Measurements from ENCODE around the gene TSSK6.

Gene TSSK6

DNA sequence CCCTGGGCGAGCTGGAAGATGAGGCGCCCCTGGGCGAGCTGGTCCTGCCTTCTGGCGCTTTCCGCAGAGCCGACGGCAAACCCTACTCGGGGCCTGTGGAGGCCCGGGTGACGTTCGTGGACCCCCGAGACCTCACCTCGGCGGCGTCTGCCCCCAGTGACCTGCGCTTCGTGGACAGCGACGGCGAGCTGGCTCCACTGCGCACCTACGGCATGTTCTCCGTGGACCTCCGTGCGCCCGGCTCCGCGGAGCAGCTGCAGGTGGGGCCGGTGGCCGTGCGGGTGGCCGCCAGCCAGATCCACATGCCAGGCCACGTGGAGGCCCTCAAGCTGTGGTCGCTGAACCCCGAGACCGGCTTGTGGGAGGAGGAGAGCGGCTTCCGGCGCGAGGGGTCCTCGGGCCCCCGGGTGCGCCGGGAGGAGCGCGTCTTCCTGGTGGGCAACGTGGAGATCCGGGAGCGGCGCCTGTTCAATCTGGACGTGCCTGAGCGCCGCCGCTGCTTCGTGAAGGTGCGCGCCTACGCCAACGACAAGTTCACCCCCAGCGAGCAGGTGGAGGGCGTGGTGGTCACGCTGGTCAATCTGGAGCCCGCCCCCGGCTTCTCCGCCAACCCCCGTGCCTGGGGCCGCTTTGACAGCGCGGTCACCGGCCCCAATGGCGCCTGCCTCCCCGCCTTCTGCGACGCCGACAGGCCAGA, 29.1 kb upstream of the TSSK6 start:
- DNase-seq: peak; percentile 19

DNA sequence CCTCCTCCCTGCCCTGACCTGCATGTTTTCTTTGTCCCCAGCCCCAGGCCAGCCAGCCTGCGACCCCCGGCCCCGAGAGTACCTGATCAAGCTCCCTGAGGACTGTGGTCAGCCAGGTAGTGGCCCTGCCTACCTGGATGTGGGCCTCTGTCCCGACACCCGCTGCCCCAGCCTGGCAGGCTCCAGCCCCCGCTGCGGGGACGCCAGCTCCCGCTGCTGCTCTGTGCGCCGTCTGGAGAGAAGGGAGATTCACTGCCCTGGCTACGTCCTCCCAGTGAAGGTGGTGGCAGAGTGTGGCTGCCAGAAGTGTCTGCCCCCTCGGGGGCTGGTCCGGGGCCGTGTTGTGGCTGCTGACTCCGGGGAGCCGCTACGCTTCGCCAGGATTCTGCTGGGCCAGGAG, 28.3 kb upstream of the TSSK6 start:
- DNase-seq: peak; percentile 16

DNA sequence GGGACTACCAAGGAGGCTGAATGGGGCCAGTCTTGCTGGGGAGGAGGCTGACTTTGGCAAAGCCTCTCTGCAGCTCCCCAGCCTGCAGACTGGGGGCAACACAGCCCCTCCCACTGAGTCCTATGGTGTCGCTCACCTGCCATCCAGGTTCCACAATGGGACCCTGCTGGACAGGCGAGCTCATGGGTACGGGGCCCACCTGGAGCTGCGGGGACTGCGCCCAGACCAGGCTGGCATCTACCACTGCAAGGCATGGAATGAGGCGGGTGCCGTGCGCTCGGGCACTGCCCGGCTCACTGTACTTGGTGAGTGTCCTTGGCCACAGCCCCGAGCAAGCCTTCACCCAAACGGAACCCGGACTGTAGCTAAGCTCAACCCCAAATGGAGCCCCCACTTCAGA, 27.8 kb upstream of the TSSK6 start:
- peak; percentile 13 for DNase-seq

DNA sequence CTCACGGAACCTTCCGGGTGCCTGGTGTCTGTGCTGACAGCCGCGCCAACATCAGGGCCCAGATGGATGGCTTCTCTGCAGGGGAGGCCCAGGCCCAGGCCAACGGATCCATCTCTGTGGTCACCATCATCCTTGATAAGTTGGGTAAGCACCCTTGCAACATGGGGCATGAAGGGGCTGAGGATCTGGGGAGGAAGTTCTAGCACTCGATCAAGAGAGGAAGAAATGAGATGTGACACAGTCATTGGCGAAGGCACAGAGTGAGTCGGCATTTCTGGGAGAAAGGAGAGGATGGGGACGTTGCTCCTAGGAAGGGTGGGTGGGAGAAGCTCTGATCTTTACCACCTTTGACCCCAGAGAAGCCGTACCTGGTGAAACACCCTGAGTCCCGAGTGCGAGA, 27.2 kb upstream of the TSSK6 start:
- DNase-seq: no peak

DNA sequence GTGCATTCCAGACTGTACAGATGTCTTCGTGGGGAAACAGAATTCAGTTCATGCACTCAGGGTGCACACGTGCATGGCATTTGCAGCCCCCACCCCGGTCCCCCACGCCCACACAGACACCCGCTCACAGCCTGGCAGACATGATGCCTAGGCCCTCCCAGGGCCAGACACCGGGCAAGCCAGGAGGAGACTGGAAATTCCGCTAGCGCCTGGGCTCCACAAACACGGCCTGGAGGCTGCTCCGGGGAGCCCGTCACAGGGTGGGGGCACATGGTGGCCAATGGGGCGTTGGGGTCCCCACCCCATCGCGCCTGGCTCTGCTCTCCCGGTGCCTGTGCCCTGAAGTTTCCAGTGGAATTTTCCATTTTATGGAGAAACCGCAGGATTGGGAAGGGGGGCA, 26.3 kb upstream of the TSSK6 start:
- peak; percentile 68 for DNase-seq

DNA sequence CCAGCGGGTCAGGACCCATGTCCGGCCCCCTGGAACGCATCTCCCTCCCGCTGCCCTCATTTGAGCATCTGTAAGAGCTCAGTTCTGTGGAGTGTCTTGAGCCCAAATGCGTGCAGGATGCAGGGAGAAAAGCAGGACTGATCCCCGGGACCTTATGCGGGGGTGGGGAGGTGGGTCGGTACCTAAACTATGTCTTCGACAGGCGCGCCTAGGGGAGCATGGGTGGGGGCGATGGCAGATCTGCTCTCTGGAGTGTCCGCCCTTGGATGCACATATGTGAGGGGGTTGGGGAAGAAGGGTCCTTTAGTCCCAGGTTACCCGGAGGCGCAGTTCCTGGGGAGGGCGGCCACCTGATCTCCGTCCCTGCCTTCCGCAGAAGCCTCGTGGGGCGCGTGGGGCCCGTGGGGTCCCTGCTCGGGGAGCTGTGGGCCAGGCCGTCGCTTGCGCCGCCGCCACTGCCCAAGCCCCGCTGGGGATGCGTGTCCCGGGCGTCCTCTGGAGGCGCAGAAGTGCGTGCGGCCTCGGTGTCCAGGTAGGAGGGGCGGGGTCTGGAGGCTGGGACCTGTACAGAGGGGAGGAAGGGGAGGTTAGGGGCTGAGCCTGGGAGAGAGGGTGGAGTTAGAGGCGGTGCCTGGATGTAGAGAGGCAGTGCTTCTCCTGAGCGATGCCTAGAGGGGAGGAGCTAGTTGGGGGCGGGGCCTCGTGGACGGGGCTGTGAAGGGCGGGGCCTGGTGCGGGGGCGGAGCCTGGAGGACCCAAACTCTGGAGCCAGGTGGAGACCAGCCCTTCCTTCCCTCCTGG, 25.6 kb upstream of the TSSK6 start:
- peak; percentile 80 for DNase-seq

DNA sequence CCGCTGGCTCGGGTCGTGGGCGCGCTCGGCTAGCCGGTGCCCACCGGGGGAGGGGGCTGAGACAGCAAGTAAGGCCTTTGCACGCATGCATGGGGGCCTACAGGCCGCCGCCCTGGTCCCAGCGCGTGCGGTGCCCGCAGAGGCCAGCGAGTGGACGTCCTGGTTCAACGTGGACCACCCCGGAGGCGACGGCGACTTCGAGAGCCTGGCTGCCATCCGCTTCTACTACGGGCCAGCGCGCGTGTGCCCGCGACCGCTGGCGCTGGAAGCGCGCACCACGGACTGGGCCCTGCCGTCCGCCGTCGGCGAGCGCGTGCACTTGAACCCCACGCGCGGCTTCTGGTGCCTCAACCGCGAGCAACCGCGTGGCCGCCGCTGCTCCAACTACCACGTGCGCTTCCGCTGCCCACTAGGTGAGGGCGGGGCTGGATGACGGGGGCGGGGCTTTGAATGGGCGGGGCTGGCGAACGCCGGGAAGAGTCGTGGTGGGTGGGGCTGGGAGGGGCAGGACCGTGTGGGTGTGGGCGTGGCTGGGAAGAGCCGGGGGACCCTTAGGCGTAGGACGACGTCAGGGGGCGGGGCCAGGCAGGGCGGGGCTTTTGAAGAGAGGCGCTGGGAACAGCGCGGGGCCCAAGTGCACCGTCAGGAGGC, 24.8 kb upstream of the TSSK6 start:
- DNase-seq: peak; percentile 86

DNA sequence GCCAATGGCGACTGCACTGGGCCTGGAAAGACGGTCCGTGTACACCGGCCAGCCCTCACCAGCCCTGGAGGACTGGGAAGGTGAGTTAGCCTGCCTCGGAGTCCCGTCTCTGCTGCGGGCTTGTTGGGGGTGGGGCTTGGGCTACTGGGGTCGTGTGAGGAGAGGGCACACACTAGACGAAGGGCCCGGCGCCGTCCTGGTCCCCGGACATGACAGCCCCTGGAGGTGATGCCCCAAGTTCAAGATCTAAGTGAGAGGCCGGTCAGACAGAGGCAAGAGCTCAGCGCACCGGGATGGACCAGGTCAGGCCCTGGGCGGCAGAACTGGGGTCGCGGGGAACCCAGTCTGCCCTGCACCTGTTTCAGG, 24.3 kb upstream of the TSSK6 start:
- DNase-seq: peak; percentile 25

DNA sequence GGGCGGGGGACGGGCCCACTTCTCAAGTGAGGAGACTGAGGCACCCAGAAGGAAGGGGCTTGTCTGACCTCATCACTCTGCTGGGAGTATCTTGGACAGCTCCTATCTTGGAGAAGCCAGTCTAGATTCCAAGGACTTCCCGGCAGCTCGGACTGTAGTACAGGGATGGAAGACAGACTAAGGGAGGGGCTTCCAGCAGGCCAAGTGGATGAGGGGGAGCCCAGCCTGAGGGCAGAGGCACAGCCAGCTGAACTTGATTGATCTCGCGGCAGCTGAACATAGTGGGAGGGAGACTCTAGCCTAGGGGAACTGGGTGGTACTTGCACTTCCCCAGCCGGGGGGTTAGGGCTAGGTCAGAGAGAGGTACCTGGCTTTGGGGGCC, 23.4 kb upstream of the TSSK6 start:
- DNase-seq: peak; percentile 60

DNA sequence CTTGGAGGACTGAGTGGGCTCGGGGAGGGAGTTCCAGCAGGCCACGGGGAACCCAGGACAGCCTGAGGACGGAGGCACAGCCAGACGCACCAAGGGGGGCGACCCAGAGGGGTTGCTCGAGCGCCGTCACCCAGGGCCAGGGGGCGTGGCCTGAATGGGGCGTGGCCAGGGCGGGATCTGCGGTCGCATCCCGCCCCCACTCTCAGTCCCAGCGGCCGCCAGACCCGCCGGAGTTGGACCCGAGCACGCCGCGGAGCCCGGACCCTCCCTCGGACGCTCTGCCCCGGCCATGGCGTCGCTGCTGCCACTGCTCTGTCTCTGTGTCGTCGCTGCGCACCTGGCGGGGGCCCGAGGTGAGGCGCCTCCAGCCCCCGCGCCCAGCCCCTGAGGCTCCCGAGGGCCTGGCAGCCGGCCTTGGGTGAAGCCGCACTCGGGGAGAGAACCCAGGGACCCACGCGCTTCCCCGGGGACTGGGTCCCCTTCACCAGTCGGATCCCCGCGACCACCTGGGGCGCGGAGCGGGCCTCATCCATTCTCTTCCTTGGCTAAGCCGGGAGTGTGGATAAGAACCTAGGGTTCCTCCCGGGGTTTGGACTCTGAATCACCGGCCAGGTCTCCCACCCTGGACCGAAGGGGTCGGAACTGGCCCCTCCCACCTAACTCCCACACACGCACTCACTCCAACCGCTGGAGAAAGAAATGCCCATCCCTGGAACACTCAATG, 22.9 kb upstream of the TSSK6 start, which contains the start of gene CILP2:
TSS of gene CILP2 (plus strand) at position 205 of the 724 bp plus-strand sequence. CDS start at position 290, 85 bp downstream.
- DNase-seq: peak; percentile 76

DNA sequence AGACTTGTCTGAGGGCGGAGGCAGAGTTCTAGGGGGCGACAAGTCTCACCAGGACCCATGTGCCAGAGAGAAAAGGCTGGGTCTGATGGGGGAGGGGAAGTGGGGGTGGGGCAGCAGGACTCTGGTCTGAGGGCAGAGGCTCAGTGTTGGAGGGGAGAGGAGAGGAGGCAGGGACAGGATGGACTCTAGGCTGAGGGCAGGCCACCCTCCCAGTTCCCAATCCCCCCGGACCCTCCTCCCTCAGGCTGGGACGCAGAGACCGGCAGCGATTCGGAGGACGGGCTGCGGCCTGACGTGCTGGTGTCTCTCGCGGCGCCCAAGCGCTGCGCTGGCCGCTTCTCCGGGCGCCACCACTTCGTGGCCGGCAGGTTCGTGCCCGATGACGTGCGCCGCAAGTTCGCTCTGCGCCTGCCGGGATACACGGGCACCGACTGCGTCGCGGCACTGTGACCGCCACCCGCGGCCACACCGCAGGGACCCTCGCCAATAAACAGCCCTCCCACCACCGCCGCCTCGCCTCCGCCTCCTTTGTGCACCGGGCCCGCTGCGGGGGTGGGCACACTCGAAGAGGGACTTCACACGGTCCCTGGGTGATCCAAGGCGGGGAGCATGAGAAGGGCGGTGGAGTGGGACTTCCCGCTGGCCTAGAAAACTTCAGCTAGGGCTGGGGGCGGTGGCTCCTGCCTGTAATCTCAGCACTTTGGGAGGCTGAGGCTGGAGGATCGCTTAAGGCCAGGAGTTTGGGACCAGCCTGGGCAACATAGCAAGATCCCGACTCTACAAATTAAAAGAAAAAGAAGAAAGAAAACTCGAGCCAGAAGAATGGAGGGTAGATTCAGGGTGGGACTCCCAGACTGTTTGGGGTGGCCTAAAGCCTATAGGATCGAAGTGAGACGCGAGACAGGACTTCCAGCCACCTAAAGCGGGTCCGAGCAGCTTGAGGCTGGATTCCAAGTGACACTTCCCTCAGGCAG, 22.0 kb upstream of the TSSK6 start:
- peak; percentile 26 for DNase-seq

DNA sequence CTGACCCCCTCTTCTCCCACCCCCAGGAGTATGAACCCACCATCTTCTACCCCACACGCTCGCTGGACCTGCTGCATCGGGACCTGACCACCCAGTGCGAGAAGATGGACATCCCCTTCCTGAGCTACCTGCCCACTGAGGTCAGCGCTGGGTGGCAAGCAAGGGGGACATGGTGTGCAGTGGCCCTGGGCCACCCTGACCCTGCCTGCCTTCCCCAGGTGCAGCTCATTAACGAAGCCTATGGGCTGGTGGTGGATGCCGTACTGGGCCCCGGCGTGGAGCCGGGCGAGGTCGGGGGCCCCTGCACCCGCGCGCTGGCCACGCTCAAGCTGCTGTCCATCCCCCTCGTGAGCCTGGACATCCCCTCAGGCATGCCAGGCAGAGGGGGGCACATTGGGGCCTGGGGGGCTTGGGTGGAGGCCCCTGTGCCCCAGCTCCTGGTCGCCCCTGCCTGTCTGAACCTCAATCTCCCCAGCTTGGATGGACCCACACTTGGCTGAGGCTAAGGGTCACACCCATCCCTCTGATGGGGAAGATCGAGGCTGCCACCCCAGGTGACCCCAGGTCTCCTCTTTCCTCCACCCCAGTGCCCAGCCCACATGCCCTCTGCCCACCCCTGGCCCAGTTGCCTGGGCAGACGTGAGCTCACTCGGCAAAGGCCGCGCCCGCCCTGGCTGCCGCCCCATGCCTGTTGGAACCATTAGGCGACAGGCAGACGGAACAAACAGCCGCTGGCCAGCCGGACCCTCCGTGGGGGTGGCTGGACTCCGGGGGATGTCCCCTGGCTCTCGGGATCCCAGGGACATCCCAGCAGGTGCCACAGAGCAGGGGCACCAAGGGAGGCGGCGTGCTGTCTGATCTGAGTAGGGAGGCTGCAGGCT, 20.2 kb upstream of the TSSK6 start:
- DNase-seq: peak; percentile 38

DNA sequence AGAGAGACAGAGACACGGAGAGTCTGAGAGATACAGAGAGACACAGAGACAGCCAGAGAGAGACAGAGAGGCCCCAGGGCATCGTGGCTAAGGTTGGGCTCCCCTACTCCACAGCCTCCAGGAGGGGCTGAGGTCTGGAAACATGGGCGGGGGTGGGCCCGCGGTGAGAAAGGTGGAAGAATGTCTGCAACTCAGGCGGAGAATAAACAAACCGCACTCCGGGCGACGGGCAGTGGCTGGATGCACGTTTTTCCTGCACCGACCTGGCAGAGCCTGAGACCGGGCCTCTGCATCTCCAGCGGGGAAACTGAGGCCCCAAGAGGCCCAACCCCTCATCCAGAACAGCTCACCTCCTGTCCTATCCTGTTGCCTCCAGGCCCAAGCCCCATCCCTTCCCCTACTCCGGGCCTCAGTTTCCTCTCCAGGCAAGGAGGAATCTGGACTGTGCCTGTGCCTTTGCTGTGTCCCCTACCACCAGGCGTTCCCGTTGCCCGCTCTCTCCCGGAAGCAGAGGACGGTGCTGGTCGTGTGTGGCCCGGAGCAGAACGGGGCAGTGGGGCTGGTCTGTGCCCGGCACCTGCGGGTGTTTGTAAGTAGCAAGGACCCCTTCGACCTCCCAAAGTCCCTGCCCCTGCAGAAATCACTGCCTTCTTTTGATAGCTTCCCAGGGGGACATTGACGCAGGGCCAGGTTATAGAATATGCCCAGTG, 19.4 kb upstream of the TSSK6 start:
- DNase-seq: peak; percentile 38

DNA sequence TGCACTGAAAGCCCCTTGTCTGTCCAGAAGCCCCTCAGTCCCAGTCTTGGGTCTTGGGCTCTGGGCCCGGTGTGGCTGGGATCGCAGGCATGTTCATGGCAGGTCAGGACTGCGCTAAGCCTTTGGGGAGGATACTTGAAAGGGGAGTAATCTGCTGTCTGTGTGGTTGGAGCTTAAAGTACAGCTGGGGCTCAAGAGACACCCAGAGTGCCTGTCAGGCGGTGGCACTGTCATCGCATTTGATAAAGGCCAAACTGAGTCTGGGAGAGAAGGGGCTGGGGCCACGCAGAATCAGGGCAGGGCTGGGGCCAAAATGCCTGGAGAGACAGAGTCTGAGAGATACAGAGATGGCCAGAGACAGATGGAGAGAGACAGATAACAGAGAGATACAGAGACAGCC, 18.5 kb upstream of the TSSK6 start:
- peak; percentile 37 for DNase-seq

DNA sequence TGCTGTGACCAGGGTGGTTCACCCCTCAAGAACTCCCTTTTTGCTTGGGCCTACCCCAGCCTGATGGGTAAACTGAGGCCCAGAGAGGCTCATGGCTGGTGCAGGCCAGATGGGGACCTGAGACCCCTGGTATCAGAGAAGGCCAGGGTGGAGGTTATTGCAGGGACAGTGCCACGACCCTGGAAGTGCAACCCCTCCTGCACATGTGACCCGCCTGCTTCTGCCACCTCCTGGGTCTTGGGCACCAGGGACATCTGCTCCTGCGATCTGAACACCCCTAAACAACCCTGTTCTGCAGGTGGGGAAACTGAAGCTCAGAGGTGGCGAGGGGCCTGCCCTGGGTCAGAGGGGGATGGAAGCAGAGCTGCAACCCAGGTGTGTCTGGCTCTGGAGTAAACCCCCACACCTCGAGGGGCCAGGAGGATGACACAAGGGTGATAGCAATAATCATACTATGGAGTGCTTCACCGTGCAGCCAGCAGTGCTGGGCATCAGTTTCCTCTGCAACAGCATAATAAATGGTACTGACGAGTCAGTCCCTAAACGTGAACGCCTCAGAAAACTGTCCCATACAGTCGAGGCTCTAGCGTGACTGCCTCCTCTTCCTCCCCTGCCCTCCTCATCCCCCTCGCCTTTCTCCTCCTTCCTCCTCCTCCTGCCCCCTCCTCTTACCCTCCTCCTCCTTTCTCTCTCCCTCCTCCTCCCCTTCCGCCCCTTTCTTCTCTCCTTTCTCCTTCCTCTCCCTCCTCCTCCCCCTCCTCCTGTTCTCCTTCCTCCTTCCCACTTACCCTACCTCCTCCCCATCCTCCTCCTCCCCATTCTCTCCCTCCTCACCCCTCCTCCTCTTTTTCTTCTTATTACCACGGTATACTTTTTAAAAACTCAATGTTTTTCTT, 17.7 kb upstream of the TSSK6 start:
- peak; percentile 22 for DNase-seq

DNA sequence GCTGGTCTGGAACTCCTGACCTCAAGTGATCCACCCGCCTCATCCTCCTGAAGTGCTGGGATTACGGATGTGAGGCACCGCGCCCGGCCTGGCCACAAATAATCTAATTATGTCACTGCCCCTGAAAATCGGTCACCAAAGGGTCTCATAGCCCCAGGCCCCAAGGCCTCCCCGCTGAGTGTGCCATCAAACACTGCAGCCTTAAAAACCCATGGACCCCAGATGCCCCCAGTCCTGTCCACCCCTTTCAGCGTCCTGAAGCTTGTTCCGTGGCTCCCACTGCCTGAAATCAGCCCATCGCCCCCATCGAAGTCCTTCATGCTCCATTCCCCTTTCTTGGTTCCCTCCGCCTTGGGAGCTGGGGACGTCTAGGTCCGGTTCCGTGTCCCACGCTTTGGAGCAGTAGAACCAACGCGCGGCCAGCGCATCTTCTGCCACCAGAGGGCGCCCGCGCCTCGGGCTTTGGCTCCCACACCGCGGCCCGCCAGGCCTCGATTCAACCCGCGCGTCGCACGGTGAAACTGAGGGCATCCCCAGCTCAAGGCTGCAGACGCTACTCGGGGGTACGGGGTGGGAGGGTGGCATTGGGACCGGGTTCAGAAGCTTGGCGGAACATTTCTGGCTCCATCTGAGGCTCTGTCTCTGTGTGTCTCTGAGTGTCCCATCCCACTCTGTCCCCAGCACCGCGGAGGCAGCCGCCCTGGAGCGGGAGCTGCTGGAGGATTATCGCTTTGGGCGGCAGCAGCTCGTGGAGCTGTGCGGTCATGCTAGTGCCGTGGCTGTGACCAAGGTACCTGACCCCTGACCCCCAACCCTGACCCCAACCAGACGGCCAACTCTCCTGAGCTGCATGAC, 16.8 kb upstream of the TSSK6 start:
- DNase-seq: peak; percentile 83

DNA sequence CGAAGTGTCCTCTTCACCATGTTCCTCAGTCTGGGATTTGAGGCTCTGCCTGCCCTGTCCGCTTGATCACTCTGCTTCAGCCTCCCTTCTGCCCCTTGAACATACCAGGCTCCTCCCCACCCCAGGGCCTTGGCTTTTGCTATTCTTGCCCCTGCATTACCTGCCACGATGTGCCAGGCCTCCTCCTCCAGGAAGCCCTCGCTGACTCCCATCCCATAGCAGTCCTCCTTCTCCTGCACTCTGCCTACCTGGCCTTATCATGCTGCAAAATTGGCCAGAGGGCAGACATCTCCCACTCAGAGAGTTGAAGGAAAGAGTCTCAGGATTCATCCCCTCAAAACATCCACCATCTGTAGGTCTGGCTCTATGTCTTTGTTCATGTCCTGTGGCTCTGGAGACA, 15.5 kb upstream of the TSSK6 start:
- DNase-seq: no peak

DNA sequence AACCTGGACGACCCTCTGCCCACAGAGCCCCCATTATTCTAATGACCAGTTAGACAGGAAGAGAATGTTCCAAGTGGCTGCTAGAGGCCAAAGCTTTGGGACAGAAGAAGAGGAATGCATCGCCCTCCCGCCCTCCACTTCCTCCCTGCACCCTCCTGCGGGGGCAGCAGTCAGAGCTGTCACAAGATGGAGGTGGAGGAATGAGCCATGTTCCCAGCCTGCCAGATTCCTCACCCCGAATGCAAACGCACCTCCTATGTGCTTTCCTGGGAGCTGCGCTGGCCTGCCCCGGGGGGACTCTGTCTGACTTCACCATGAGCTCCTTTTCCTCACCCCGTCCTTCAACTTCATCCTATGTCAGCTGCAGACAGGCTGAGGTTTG, 15.1 kb upstream of the TSSK6 start:
- peak; percentile 29 for DNase-seq

Data from right hindlimb (tissue), 1 donor.